ENCODE measurements around the gene ZNF784.

The ZNF784 gene

GRCh38 chr19:55648585-55649267 lies 24.4 kb upstream of the ZNF784 start:
- H3K9me2 ChIP-seq (replicated peaks; ENCODE audit: insufficient read depth, low read length) = no peaks in the 10 kb centered on the region
- peak overlapping the region; percentile 49; the same call in 1 of the 2 replicates for H3K4me2 ChIP-seq (ENCODE audit: low read depth, low read length)
- H3K27ac ChIP-seq (ENCODE audit: low read length) = no peak overlapping the region
- H2AFZ ChIP-seq (ENCODE audit: low read length) = no peak overlapping the region
- H3K79me2 ChIP-seq (ENCODE audit: low read length) = peaks cover 20% of the 10 kb centered on the region
- DNase-seq = no peak
- H3K4me1 ChIP-seq (ENCODE audit: low read length) = peaks cover 10% of the 10 kb centered on the region; the same call in 1 of the 2 replicates
- peaks cover 10% of the 10 kb centered on the region for H3F3A ChIP-seq (ENCODE audit: insufficient read depth, low read length)
- H3K27me3 ChIP-seq (replicated peaks; ENCODE audit: insufficient read depth, low read length) = no peaks in the 10 kb centered on the region
- TF ChIP-seq EZH2 (optimal IDR thresholded peaks at IDR 0.05; ENCODE audit: low read depth, low read length) = no peak
- no peak for TF ChIP-seq CTCF (IDR thresholded peaks at IDR 0.05; ENCODE audit: low read length)
- no peaks in the 10 kb centered on the region for H4K20me1 ChIP-seq (ENCODE audit: insufficient read depth, low read length)
- H3K4me3 ChIP-seq (ENCODE audit: low read length) = peak overlapping the region; percentile 61
- H3K9ac ChIP-seq (ENCODE audit: low read length) = peak overlapping the region; percentile 64; the same call in 1 of the 2 replicates
- no peaks in the 10 kb centered on the region for H3K9me3 ChIP-seq (replicated peaks; ENCODE audit: insufficient read depth, low read length)
- H3K36me3 ChIP-seq (replicated peaks; ENCODE audit: insufficient read depth, low read length) = no peaks in the 10 kb centered on the region

GRCh38 chr19:55647732-55648584 lies 23.6 kb upstream of the ZNF784 start, which contains the start of gene CCDC106:
TSS of gene CCDC106 (plus strand) at chr19:55648212. CDS start at chr19:55649047, 835 bp downstream.
- Histone ChIP-seq H2AFZ (ENCODE audit: low read length) (peak within 1 kb of the TSS; percentile 38), H3K27ac (ENCODE audit: low read length) (no peak within 1 kb of the TSS)
- DNase-seq = peak; percentile 30

More at GRCh38 chr19:55647732-55648584, 23.6 kb upstream of the ZNF784 start, which contains the start of gene CCDC106:
- H3K4me1 ChIP-seq (ENCODE audit: low read length) = peaks cover 13% of the 10 kb centered on the region; the same call in 1 of the 2 replicates
- H3K4me2 ChIP-seq (ENCODE audit: low read depth, low read length) = peak within 1 kb of the TSS; percentile 49
- H3F3A ChIP-seq (ENCODE audit: insufficient read depth, low read length) = peaks cover 10% of the 10 kb centered on the region
- peak within 1 kb of the TSS; percentile 61 for H3K4me3 ChIP-seq (ENCODE audit: low read length)
- H3K27me3 ChIP-seq (replicated peaks; ENCODE audit: insufficient read depth, low read length) = no peaks in the 10 kb centered on the region
- H3K9me2 ChIP-seq (replicated peaks; ENCODE audit: insufficient read depth, low read length) = no peaks in the 10 kb centered on the region
- no peaks in the 10 kb centered on the region for H3K9me3 ChIP-seq (replicated peaks; ENCODE audit: insufficient read depth, low read length)
- H4K20me1 ChIP-seq (ENCODE audit: insufficient read depth, low read length) = no peaks in the 10 kb centered on the region
- no peaks in the 10 kb centered on the region for H3K36me3 ChIP-seq (replicated peaks; ENCODE audit: insufficient read depth, low read length)
- H3K9ac ChIP-seq (ENCODE audit: low read length) = peak within 1 kb of the TSS; percentile 64; the same call in 1 of the 2 replicates
- TF ChIP-seq CTCF (IDR thresholded peaks at IDR 0.05; ENCODE audit: low read length) (no peak), EZH2phosphoT487 (IDR thresholded peaks at IDR 0.05; ENCODE audit: low read length) (no peak), EZH2 (optimal IDR thresholded peaks at IDR 0.05; ENCODE audit: low read depth, low read length) (no peak)
- H3K79me2 ChIP-seq (ENCODE audit: low read length) = peaks cover 21% of the 10 kb centered on the region
